Mesenchymal stem cell (in vitro differentiated cells and primary cell): Measurements from ENCODE around the gene TM7SF2.

Experiments
- DNase-seq: peaks from one replicate; pipeline ENCODE4 v3.0.0-alpha.2; 2013
- H2AFZ ChIP-seq: one replicate; pipeline ENCODE4 v1.6.1; 2013; ENCODE audit warnings: low read depth, mild to moderate bottlenecking, control low read depth, inconsistent platforms, low read length, moderate library complexity
- H2AK5ac ChIP-seq: 2 replicates; pipeline ENCODE4 v1.6.1; 2013; ENCODE audit warnings: low read length, moderate library complexity, mild to moderate bottlenecking, inconsistent platforms; ENCODE audit not compliant: severe bottlenecking
- H2BK120ac ChIP-seq: one replicate; pipeline ENCODE4 v1.6.1; 2013; ENCODE audit warnings: low read depth, mild to moderate bottlenecking, inconsistent platforms, low read length, moderate library complexity
- H2BK12ac ChIP-seq, 2 experiments: one replicate each; pipeline ENCODE4 v1.6.1; 2013; ENCODE audit warnings: inconsistent platforms in 2 of 2, low read length in 2 of 2, mild to moderate bottlenecking in 2 of 2, moderate library complexity in 2 of 2, control low read depth in 1 of 2
- H2BK15ac ChIP-seq: one replicate; pipeline ENCODE4 v1.6.1; 2013; ENCODE audit warnings: mild to moderate bottlenecking, low read depth, inconsistent platforms; ENCODE audit not compliant: poor library complexity, severe bottlenecking
- H2BK5ac ChIP-seq: 2 replicates; pipeline ENCODE4 v1.6.1; 2013; ENCODE audit warnings: low read depth, mild to moderate bottlenecking, low read length, control low read depth, inconsistent platforms; ENCODE audit not compliant: poor library complexity, severe bottlenecking
- H3K14ac ChIP-seq, 2 experiments: one replicate each; pipeline ENCODE4 v1.6.1; 2013; ENCODE audit warnings: inconsistent platforms in 2 of 2, low read length in 2 of 2, control low read depth in 1 of 2, mild to moderate bottlenecking in 1 of 2, moderate library complexity in 1 of 2
- H3K18ac ChIP-seq, 2 experiments: one replicate each; pipeline ENCODE4 v1.6.1; 2013; ENCODE audit warnings: inconsistent platforms in 2 of 2, low read length in 2 of 2, control low read depth in 1 of 2, low read depth in 1 of 2, mild to moderate bottlenecking in 1 of 2
- H3K23ac ChIP-seq, 2 experiments: one replicate each; pipeline ENCODE4 v1.6.1; 2013; ENCODE audit warnings: inconsistent platforms in 2 of 2, low read length in 2 of 2, mild to moderate bottlenecking in 2 of 2, moderate library complexity in 2 of 2, control low read depth in 1 of 2
- H3K27ac ChIP-seq: 2 replicates; pipeline ENCODE4 v1.5.1; 2013; ENCODE audit warnings: mild to moderate bottlenecking, moderate library complexity, low read length, control low read depth, inconsistent platforms; ENCODE audit not compliant: poor library complexity, severe bottlenecking
- H3K27me3 ChIP-seq, 2 experiments: 2 replicates each; pipeline versions ENCODE4 v1.6.1 to v1.7.0; 2013; ENCODE audit warnings: low read length in 2 of 2, mild to moderate bottlenecking in 2 of 2, moderate library complexity in 2 of 2, control low read depth in 1 of 2, inconsistent platforms in 1 of 2; ENCODE audit not compliant: control insufficient read depth in 1 of 2, insufficient read depth in 1 of 2
- H3K36me3 ChIP-seq, 2 experiments: 2 replicates each; pipeline versions ENCODE4 v1.6.1 to v1.7.0; 2013; ENCODE audit warnings: low read length in 2 of 2, control low read depth in 1 of 2, inconsistent platforms in 1 of 2, low read depth in 1 of 2, mild to moderate bottlenecking in 1 of 2; ENCODE audit not compliant: insufficient read depth in 2 of 2, control insufficient read depth in 1 of 2
- H3K4ac ChIP-seq, 2 experiments: one replicate each; pipeline ENCODE4 v1.6.1; 2013; ENCODE audit warnings: inconsistent platforms in 2 of 2, low read length in 2 of 2, mild to moderate bottlenecking in 2 of 2, moderate library complexity in 2 of 2, control low read depth in 1 of 2, low read depth in 1 of 2
- H3K4me1 ChIP-seq: 2 replicates; pipeline ENCODE4 v1.6.1; 2013; ENCODE audit warnings: low read depth, low read length, control low read depth; ENCODE audit not compliant: control insufficient read depth, insufficient read depth
- H3K4me2 ChIP-seq: 2 replicates; pipeline ENCODE4 v1.6.1; 2013; ENCODE audit warnings: low read length, mild to moderate bottlenecking, inconsistent platforms; ENCODE audit not compliant: poor library complexity, severe bottlenecking
- H3K4me3 ChIP-seq, 2 experiments: 2 replicates each; pipeline versions ENCODE4 v1.5.1 to v1.7.0; 2013; ENCODE audit warnings: low read length in 2 of 2, mild to moderate bottlenecking in 2 of 2, control low read depth in 1 of 2, low read depth in 1 of 2; ENCODE audit not compliant: insufficient read depth in 1 of 2
- H3K79me1 ChIP-seq: replicated peaks from 2 replicates; pipeline ENCODE4 v1.6.1; 2013; ENCODE audit warnings: mild to moderate bottlenecking, control low read depth, low read length, inconsistent platforms; ENCODE audit not compliant: poor library complexity, severe bottlenecking
- H3K9ac ChIP-seq: 2 replicates; pipeline ENCODE4 v1.7.0; 2013; ENCODE audit warnings: mild to moderate bottlenecking, low read length, moderate library complexity
- H3K9me3 ChIP-seq: 2 replicates; pipeline ENCODE4 v1.7.0; 2013; ENCODE audit warnings: mild to moderate bottlenecking, low read length; ENCODE audit not compliant: control insufficient read depth
- H4K8ac ChIP-seq: one replicate; pipeline ENCODE4 v1.6.1; 2013; ENCODE audit warnings: inconsistent platforms, mild to moderate bottlenecking, low read length, moderate library complexity
- H4K91ac ChIP-seq: one replicate; pipeline ENCODE4 v1.6.1; 2013; ENCODE audit warnings: mild to moderate bottlenecking, low read length, inconsistent platforms
- WGBS: methylation state at CpG from one replicate; pipeline ENCODE4 v1.1.7; 2013; ENCODE audit warnings: mixed read lengths; 5-methylcytosine and 5-hydroxymethylcytosine counted together

The TM7SF2 gene

GRCh38 chr11:65107751-65108468, 3.8 kb upstream of the TM7SF2 start:
- H2AFZ ChIP-seq, result no peak overlapping the region
- H2BK15ac ChIP-seq, result peak overlapping the region; percentile 12
- no peak overlapping the region for H3K14ac ChIP-seq
- H4K8ac ChIP-seq, result no peak overlapping the region
- H3K4me3 ChIP-seq, result no peak overlapping the region
- H4K91ac ChIP-seq, result peak overlapping the region; percentile 93
- H3K27me3 ChIP-seq, result no peaks in the 10 kb centered on the region
- H3K9me3 ChIP-seq, result no peaks in the 10 kb centered on the region
- 98% methylated on average over 51 of the region's 52 CpGs for WGBS
- no peak overlapping the region for H2BK12ac ChIP-seq
- no peak overlapping the region for H2BK120ac ChIP-seq
- H3K9ac ChIP-seq, result no peak overlapping the region
- H3K36me3 ChIP-seq, result peaks cover 21 to 44% of the 10 kb centered on the region in 2 experiments
- no peak overlapping the region for H3K4me2 ChIP-seq
- H3K4ac ChIP-seq, result no peak overlapping the region
- H3K4me1 ChIP-seq, result peaks cover 19% of the 10 kb centered on the region
- H3K18ac ChIP-seq, result no peak overlapping the region
- no peak overlapping the region for H2BK5ac ChIP-seq
- DNase-seq, result no peak
- no peak overlapping the region for H2AK5ac ChIP-seq
- H3K79me1 ChIP-seq, result peaks cover 40% of the 10 kb centered on the region
- no peak overlapping the region for H3K23ac ChIP-seq
- no peak overlapping the region for H3K27ac ChIP-seq

DNA sequence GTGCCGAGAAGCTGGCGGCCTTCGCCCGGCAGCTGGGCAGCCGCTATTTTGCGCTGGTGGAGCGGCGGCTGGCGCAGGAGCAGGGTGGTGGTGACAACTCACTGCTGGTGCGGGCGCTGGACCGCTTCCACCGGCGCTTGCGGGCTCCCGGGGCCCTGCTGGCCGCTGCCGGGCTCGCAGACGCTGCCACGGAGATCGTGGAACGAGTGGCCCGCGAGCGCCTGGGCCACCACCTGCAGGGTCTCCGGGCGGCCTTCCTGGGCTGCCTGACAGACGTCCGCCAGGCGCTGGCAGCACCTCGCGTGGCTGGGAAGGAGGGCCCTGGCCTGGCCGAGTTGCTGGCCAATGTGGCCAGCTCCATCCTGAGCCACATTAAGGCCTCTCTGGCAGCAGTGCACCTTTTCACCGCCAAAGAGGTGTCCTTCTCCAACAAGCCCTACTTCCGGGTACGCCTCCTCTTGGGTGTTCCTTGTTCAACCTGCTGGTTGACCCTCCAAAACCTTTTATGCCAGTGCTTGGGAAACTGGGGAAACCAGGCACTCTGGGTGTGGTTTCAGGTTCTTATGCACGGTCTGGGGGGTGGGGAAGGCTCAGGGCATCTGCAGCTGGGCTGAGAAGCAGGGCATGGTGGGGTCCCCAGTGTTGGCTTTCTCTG, 3.1 kb upstream of the TM7SF2 start:
- H2BK5ac ChIP-seq, result no peak overlapping the region
- 95% methylated on average over 35 of the region's 38 CpGs for WGBS

GRCh38 chr11:65109231-65110198, 2.2 kb upstream of the TM7SF2 start:
- Histone ChIP-seq H3K4ac (no peak overlapping the region), H3K9me3 (no peaks in the 10 kb centered on the region), H2BK12ac (no peak overlapping the region), H2BK5ac (no peak overlapping the region), H3K27me3 (no peaks in the 10 kb centered on the region), H3K4me3 (no peak overlapping the region), H3K4me2 (no peak overlapping the region), H2BK15ac (no peak overlapping the region), H3K36me3 (peaks cover 21 to 48% of the 10 kb centered on the region in 2 experiments), H3K9ac (no peak overlapping the region), H2AFZ (no peak overlapping the region), H2BK120ac (no peak overlapping the region), H4K8ac (no peak overlapping the region), H3K23ac (no peak overlapping the region), H2AK5ac (no peak overlapping the region), H3K4me1 (peaks cover 27% of the 10 kb centered on the region), H3K14ac (no peak overlapping the region), H4K91ac (no peak overlapping the region), H3K27ac (no peak overlapping the region), H3K18ac (no peak overlapping the region), H3K79me1 (peaks cover 38% of the 10 kb centered on the region)
- 91% methylated on average over 36 of the region's 36 CpGs for WGBS
- no peak for DNase-seq

More for the DNA sequence above, 3.1 kb upstream of the TM7SF2 start:
- peaks cover 23% of the 10 kb centered on the region for H3K4me1 ChIP-seq
- no peak overlapping the region for H2BK15ac ChIP-seq
- no peak overlapping the region for H3K4me2 ChIP-seq
- no peak overlapping the region for H2AFZ ChIP-seq
- H4K8ac ChIP-seq, result no peak overlapping the region
- H3K4me3 ChIP-seq, result no peak overlapping the region
- H2AK5ac ChIP-seq, result no peak overlapping the region
- no peak for DNase-seq
- H3K27me3 ChIP-seq, result no peaks in the 10 kb centered on the region
- H2BK120ac ChIP-seq, result no peak overlapping the region
- no peaks in the 10 kb centered on the region for H3K9me3 ChIP-seq
- no peak overlapping the region for H2BK12ac ChIP-seq
- H3K36me3 ChIP-seq, result peaks cover 21 to 44% of the 10 kb centered on the region in 2 experiments
- H3K9ac ChIP-seq, result no peak overlapping the region
- no peak overlapping the region for H4K91ac ChIP-seq
- no peak overlapping the region for H3K14ac ChIP-seq
- no peak overlapping the region for H3K4ac ChIP-seq
- no peak overlapping the region for H3K27ac ChIP-seq
- no peak overlapping the region for H3K23ac ChIP-seq
- peaks cover 38% of the 10 kb centered on the region for H3K79me1 ChIP-seq
- H3K18ac ChIP-seq, result no peak overlapping the region
